Keratinocyte (primary cell): ENCODE results near the gene PTPRD. TPM values are rescaled to one million over a fixed set of nuclear protein-coding genes. Genes with fewer than 3 reads are reported as not detected.

Experiments used
- DNase-seq: peaks from one replicate; pipeline ENCODE4 v3.0.0-alpha.2; 2011; ENCODE audit warnings: low read depth, missing footprints, low spot score
- FAIRE-seq: peaks from 2 replicates; lab custom pipeline; 2011; peaks lifted over from hg19 to GRCh38; lab: Jason Lieb, UNC
- H2AFZ ChIP-seq: 2 replicates; pipeline ENCODE4 v1.6.0; 2012; ENCODE audit warnings: low read length, control low read depth, inconsistent platforms; ENCODE audit not compliant: control insufficient read depth
- H3K27ac ChIP-seq: 2 replicates; pipeline ENCODE4 v1.5.1; 2011; ENCODE audit warnings: low read length; ENCODE audit not compliant: control insufficient read depth, insufficient read depth
- H3K27me3 ChIP-seq: 3 replicates; pipeline ENCODE4 v1.6.0; 2011; ENCODE audit warnings: low read length; ENCODE audit not compliant: control insufficient read depth, insufficient read depth; ENCODE audit errors: extremely low read depth
- H3K36me3 ChIP-seq, 2 experiments: 2 replicates in 1 of 2; 3 replicates in 1 of 2; pipeline ENCODE4 v1.5.1; 2011; ENCODE audit warnings: low read length in 2 of 2, mild to moderate bottlenecking in 1 of 2; ENCODE audit not compliant: control insufficient read depth in 2 of 2, insufficient read depth in 2 of 2; ENCODE audit errors: extremely low read depth in 1 of 2
- H3K4me1 ChIP-seq: 3 replicates; pipeline ENCODE4 v1.5.1; 2011; ENCODE audit warnings: low read length; ENCODE audit not compliant: control insufficient read depth, insufficient read depth; ENCODE audit errors: extremely low read depth
- H3K4me2 ChIP-seq: 3 replicates; pipeline ENCODE4 v1.6.0; 2011; ENCODE audit warnings: low read depth, low read length; ENCODE audit not compliant: control insufficient read depth, insufficient read depth; ENCODE audit errors: extremely low read depth
- H3K4me3 ChIP-seq, 3 experiments: fragments of 200-600 bp in 1 of 3; sonication (generic) in 1 of 3; 2 replicates in 2 of 3; 3 replicates in 1 of 3; pipeline ENCODE4 v1.5.1; 2011 to 2016; ENCODE audit warnings: low read length in 3 of 3, mild to moderate bottlenecking in 3 of 3, control low read depth in 2 of 3, inconsistent platforms in 1 of 3, low read depth in 1 of 3, mixed read lengths in 1 of 3, mixed run types in 1 of 3, moderate library complexity in 1 of 3; ENCODE audit not compliant: control insufficient read depth in 2 of 3, insufficient read depth in 2 of 3; ENCODE audit errors: extremely low read depth in 1 of 3
- H3K79me2 ChIP-seq: 2 replicates; pipeline ENCODE4 v1.6.0; 2012; ENCODE audit warnings: low read length; ENCODE audit not compliant: control insufficient read depth, insufficient read depth
- H3K9ac ChIP-seq: 3 replicates; pipeline ENCODE4 v1.6.0; 2011; ENCODE audit warnings: low read length; ENCODE audit not compliant: control insufficient read depth, insufficient read depth; ENCODE audit errors: extremely low read depth
- H3K9me1 ChIP-seq: 3 replicates; pipeline ENCODE4 v1.6.0; 2011; ENCODE audit warnings: low read length; ENCODE audit not compliant: control insufficient read depth, insufficient read depth; ENCODE audit errors: extremely low read depth
- H3K9me3 ChIP-seq: 2 replicates; pipeline ENCODE4 v1.5.1; 2012; ENCODE audit warnings: low read depth, low read length; ENCODE audit not compliant: control insufficient read depth
- H4K20me1 ChIP-seq: 3 replicates; pipeline ENCODE4 v1.6.0; 2011; ENCODE audit warnings: low read length; ENCODE audit not compliant: control insufficient read depth, insufficient read depth; ENCODE audit errors: extremely low read depth
- CTCF ChIP-seq, 3 experiments: IDR thresholded peaks in 1 of 3; conservative IDR thresholded peaks in 1 of 3; optimal IDR thresholded peaks in 1 of 3; 2 replicates in 2 of 3; 3 replicates in 1 of 3; pipeline versions ENCODE3 to v1.5.1; 2011; ENCODE audit warnings: low read length in 3 of 3, mild to moderate bottlenecking in 3 of 3, moderate library complexity in 2 of 3, control low read depth in 1 of 3, inconsistent platforms in 1 of 3; ENCODE audit not compliant: insufficient read depth in 2 of 3; ENCODE audit errors: extremely low read depth in 1 of 3
- EZH2 ChIP-seq: IDR thresholded peaks from one replicate; pipeline ENCODE4 v1.6.1; 2012; ENCODE audit warnings: inconsistent platforms, mild to moderate bottlenecking, low read length, moderate library complexity
- dilution Hi-C: fragments of 300-500 bp; cut with MboI; formaldehyde crosslinking; loops from one replicate; pipeline ENCODE4 v1.7.0; 2020; ENCODE audit warnings: low sequenced_read_pairs; ENCODE audit not compliant: extremely low pct_ligation_motif_present
- polyA plus RNA-seq, 5 experiments: library from polyadenylated mRNA; depleted of rRNA in 3 of 5; stranded (reverse) in 3 of 5; stranded (forward) in 1 of 5; unstranded in 1 of 5; fragments of >200 nt; gene quantifications; 1 replicate in 1 of 5; 2 replicates in 3 of 5; 3 replicates in 1 of 5; pipeline versions ENCODE4 v1.2.1 to v1.2.3, GENCODE V29; 2011 to 2012; ENCODE audit warnings: missing spikeins in 2 of 5, low read depth in 1 of 5, low replicate concordance in 1 of 5

The PTPRD gene
- polyA plus RNA-seq, 1 donor (not counting 4 experiments of a cell fraction or from before 2014, with no cell fraction given) = 0.10 TPM

GRCh38 chr9:8448226-8448625 lies 2164.6 kb downstream of the PTPRD start:
- no peaks in the 10 kb centered on the region for H3K4me1 ChIP-seq
- no peaks in the 10 kb centered on the region for H3K9me3 ChIP-seq
- H3K9ac ChIP-seq = no peak overlapping the region
- no peaks in the 10 kb centered on the region for H3K79me2 ChIP-seq
- no peak for TF ChIP-seq EZH2
- no peak for TF ChIP-seq CTCF (optimal IDR thresholded peaks at IDR 0.05 in 1 of 3, IDR thresholded peaks at IDR 0.05 in 1 of 3, conservative IDR thresholded peaks at IDR 0.05 in 1 of 3; ENCODE audit: extremely low read depth in 1 of 3, insufficient read depth in 2 of 3, low read length in 3 of 3)
- FAIRE-seq = no peak
- no peak overlapping the region for H3K4me2 ChIP-seq
- no peaks in the 10 kb centered on the region for H4K20me1 ChIP-seq
- no peak for DNase-seq
- H3K27ac ChIP-seq = no peak overlapping the region
- no peak overlapping the region for H3K4me3 ChIP-seq
- no peaks in the 10 kb centered on the region for H3K27me3 ChIP-seq
- H3K9me1 ChIP-seq = no peaks in the 10 kb centered on the region
- no peaks in the 10 kb centered on the region for H3K36me3 ChIP-seq
- H2AFZ ChIP-seq = no peak overlapping the region
- dilution Hi-C loops = no loop called here

DNA sequence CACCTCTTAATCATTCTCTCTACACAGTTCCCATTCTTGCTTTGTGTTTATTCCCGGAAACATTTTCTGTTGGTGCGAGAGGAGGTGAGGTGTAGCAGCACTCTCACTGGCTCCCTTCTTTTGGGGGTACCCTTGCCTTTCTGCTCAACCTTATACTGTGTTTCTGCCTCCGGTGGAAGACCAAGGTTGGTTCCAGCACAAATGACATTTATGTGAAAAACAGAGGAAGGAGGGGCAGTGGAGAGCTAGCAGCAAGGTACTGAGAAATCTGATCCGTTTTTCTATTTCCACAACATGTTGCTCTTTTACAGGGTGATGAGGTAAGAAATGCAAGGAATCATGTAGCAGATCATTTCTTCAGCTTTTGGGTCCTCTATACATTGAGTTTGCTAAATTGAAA lies 2165.2 kb downstream of the PTPRD start:
- no peak for FAIRE-seq
- H4K20me1 ChIP-seq = no peaks in the 10 kb centered on the region
- TF ChIP-seq CTCF (optimal IDR thresholded peaks at IDR 0.05 in 1 of 3, IDR thresholded peaks at IDR 0.05 in 1 of 3, conservative IDR thresholded peaks at IDR 0.05 in 1 of 3; ENCODE audit: extremely low read depth in 1 of 3, insufficient read depth in 2 of 3, low read length in 3 of 3) = no peak
- TF ChIP-seq EZH2 = no peak

More for the DNA sequence above, 2165.2 kb downstream of the PTPRD start:
- no peak overlapping the region for H3K27ac ChIP-seq
- H3K79me2 ChIP-seq = no peaks in the 10 kb centered on the region
- no peaks in the 10 kb centered on the region for H3K9me1 ChIP-seq
- H3K4me2 ChIP-seq = no peak overlapping the region
- dilution Hi-C loops = no loop called here
- no peaks in the 10 kb centered on the region for H3K27me3 ChIP-seq
- no peaks in the 10 kb centered on the region for H3K36me3 ChIP-seq
- H3K4me1 ChIP-seq = no peaks in the 10 kb centered on the region
- no peaks in the 10 kb centered on the region for H3K9me3 ChIP-seq
- no peak overlapping the region for H3K9ac ChIP-seq
- no peak overlapping the region for H3K4me3 ChIP-seq
- no peak for DNase-seq
- no peak overlapping the region for H2AFZ ChIP-seq
